ENCODE measurements around the gene SESN1.
"Not testable (repeated sequence)": the region's sequence is repeated elsewhere in the genome, so short reads cannot be mapped to it uniquely, and the experiment has no call there.

DNA sequence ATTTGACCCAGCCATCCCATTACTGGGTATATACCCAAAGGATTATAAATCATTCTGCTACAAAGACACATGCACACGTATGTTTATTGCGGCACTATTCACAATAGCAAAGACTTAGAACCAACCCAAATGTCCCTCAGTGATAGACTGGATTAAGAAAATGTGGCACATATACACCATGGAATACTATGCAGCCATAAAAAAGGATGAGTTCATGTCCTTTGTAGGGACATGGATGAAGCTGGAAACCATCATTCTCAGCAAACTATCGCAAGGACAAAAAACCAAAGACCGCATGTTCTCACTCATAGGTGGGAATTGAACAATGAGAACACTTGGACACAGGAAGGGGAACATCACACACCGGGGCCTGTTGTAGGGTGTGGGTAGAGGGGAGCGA is 41.4 kb upstream of the SESN1 start:
- TF ChIP-seq YY1 (IDR thresholded peaks at IDR 0.05; ENCODE audit: insufficient read depth, insufficient read length); SUZ12 (IDR thresholded peaks at IDR 0.05; ENCODE audit: extremely low read depth, insufficient read depth, insufficient read length); ZNF274 (IDR thresholded peaks at IDR 0.05; ENCODE audit: low read depth, low read length): not testable (repeated sequence)
